Smooth muscle cell (in vitro differentiated cells): ENCODE data around the gene TMEM233. TPM values are rescaled to one million over a fixed set of nuclear protein-coding genes. Genes with fewer than 3 reads are reported as not detected.
A peak's percentile ranks its signal among the peaks of the same experiment; 100 is the strongest.

Source experiments
- DNase-seq: peaks from one replicate; lab custom pipeline; 2025; ENCODE audit not compliant: unreplicated experiment; lab: John Stamatoyannopoulos, UW
- H2AFZ ChIP-seq: fragments of 200-600 bp; sonication (generic); 2 replicates; pipeline ENCODE4 v1.6.0; 2016; ENCODE audit warnings: antibody characterized with exemption, low read depth, mild to moderate bottlenecking
- H3F3A ChIP-seq: fragments of 200-600 bp; sonication (generic); 2 replicates; pipeline ENCODE4 v1.6.0; 2017; ENCODE audit warnings: antibody characterized with exemption, low read depth
- H3K27ac ChIP-seq: fragments of 200-600 bp; sonication (generic); 2 replicates; pipeline ENCODE4 v1.5.1; 2016; ENCODE audit warnings: low read depth, mild to moderate bottlenecking
- H3K27me3 ChIP-seq: fragments of 200-600 bp; sonication (generic); 2 replicates; pipeline ENCODE4 v1.6.1; 2016; ENCODE audit warnings: low read depth, mild to moderate bottlenecking
- H3K36me3 ChIP-seq: fragments of 200-600 bp; sonication (generic); 2 replicates; pipeline ENCODE4 v1.5.1; 2016; ENCODE audit warnings: low read depth
- H3K4me1 ChIP-seq: fragments of 200-600 bp; sonication (generic); 2 replicates; pipeline ENCODE4 v1.5.1; 2016; ENCODE audit warnings: low read depth
- H3K4me2 ChIP-seq: fragments of 200-600 bp; sonication (generic); 2 replicates; pipeline ENCODE4 v1.6.0; 2016; ENCODE audit warnings: mild to moderate bottlenecking
- H3K4me3 ChIP-seq: fragments of 200-600 bp; sonication (generic); 2 replicates; pipeline ENCODE4 v1.5.1; 2016; ENCODE audit warnings: mild to moderate bottlenecking
- H3K79me2 ChIP-seq: fragments of 200-600 bp; sonication (generic); 2 replicates; pipeline ENCODE4 v1.6.0; 2016; ENCODE audit warnings: low read depth, mild to moderate bottlenecking
- H3K9ac ChIP-seq: fragments of 200-600 bp; sonication (generic); 2 replicates; pipeline ENCODE4 v1.6.0; 2016; ENCODE audit warnings: low read depth
- H3K9me3 ChIP-seq: fragments of 200-600 bp; sonication (generic); replicated peaks from 2 replicates; pipeline ENCODE4 v1.5.1; 2016; ENCODE audit warnings: low read depth
- H4K20me1 ChIP-seq: fragments of 200-600 bp; sonication (generic); 2 replicates; pipeline ENCODE4 v1.6.0; 2016; ENCODE audit warnings: low read depth
- WGBS: methylation state at CpG from one replicate; pipeline ENCODE4 v1.1.7; 2016; ENCODE audit warnings: low lambda C conversion rate; 5-methylcytosine and 5-hydroxymethylcytosine counted together
- polyA plus RNA-seq: library from polyadenylated mRNA; unstranded; fragments of >200 nt; fragmentation: Nextera tagmentation; extraction: Ambion mirVana; gene quantifications from 2 replicates; pipeline ENCODE4 v1.2.1, GENCODE V29; 2016
- total RNA-seq: library from RNA; depleted of rRNA; stranded (reverse); fragments of >200 nt; gene quantifications from 2 replicates; pipeline ENCODE4 v1.2.3, GENCODE V29; 2014
- TF ChIP-seq, protein P1 (sequence below): fragments of 200-600 bp; sonication (generic); IDR thresholded peaks from 2 replicates; pipeline ENCODE4 v1.5.1; 2017; ENCODE audit warnings: borderline replicate concordance, mild to moderate bottlenecking, antibody characterized with exemption; ENCODE audit not compliant: insufficient read depth, poor library complexity, severe bottlenecking

Gene TMEM233
- total and polyA plus RNA-seq, 2 experiments from 2014 or later, result not detected

DNA sequence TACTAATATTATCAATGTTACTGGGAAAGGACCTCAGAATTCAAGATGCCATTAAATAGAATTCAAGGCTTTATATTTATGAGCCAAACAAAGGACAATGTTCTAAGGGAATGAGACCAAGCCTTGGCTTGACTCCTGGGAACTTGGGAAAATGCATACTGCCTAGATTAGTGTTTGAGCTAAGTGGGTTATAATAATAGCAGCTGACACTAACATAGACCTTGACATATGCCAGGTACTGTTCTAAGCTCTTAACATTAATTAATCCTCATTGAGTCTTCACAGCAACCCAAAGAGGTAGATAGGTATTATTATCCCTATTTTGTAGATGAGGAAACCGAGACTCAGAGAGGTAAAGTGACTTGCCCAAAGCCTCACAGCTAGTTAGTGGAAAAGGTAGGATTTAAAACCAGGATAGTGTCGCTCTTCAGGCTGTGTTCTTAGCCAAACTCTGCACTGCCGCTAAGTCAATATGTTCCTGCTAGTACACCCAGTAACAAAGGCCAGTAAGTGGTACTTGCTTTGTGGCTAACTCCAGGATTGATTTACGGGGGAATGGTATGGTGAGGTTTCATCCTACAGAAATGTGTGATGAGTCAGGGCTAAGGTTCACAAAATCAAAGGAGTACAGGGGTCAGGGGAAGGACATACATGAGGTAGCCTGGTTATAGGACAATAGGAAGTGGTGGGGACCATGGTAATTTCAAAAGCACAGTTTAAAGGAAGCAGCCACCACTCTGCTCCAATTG lies 38.5 kb downstream of the TMEM233 start:
- H3F3A ChIP-seq, result no peaks in the 10 kb centered on the region
- H3K27me3 ChIP-seq, result peaks cover 10% of the 10 kb centered on the region
- H3K9me3 ChIP-seq, result no peaks in the 10 kb centered on the region
- no peak overlapping the region for H2AFZ ChIP-seq
- no peak overlapping the region for H3K27ac ChIP-seq
- H3K4me1 ChIP-seq, result no peaks in the 10 kb centered on the region
- H3K4me2 ChIP-seq, result no peak overlapping the region
- no peak overlapping the region for H3K4me3 ChIP-seq
- 78% methylated on average over 4 of the region's 4 CpGs for WGBS
- TF ChIP-seq, protein P1, sequence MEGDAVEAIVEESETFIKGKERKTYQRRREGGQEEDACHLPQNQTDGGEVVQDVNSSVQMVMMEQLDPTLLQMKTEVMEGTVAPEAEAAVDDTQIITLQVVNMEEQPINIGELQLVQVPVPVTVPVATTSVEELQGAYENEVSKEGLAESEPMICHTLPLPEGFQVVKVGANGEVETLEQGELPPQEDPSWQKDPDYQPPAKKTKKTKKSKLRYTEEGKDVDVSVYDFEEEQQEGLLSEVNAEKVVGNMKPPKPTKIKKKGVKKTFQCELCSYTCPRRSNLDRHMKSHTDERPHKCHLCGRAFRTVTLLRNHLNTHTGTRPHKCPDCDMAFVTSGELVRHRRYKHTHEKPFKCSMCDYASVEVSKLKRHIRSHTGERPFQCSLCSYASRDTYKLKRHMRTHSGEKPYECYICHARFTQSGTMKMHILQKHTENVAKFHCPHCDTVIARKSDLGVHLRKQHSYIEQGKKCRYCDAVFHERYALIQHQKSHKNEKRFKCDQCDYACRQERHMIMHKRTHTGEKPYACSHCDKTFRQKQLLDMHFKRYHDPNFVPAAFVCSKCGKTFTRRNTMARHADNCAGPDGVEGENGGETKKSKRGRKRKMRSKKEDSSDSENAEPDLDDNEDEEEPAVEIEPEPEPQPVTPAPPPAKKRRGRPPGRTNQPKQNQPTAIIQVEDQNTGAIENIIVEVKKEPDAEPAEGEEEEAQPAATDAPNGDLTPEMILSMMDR, result no peak
- H3K9ac ChIP-seq, result no peak overlapping the region
- H4K20me1 ChIP-seq, result no peaks in the 10 kb centered on the region
- H3K79me2 ChIP-seq, result no peaks in the 10 kb centered on the region
- no peaks in the 10 kb centered on the region for H3K36me3 ChIP-seq
- no peak for DNase-seq

DNA sequence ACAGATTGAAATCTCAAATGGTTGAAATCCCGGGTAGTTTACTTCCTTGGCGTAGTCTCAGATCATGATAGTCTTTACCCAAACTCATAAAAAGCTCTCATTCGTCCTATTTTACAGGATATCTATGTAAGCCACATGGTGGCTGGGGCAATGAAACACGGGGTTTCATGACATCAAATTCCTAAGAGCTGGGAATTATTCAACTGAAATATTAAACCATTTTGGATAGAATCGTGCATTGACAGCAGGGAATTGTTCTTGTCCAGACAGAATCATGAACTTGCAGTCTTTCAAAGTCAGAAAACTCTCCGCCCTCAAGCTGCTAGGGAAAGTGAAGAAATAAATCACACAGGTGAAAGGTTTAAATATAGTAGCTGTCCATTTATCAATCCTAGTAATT lies 41.2 kb downstream of the TMEM233 start:
- Histone ChIP-seq H3K9ac (no peak overlapping the region), H3K27me3 (peaks cover 10% of the 10 kb centered on the region), H2AFZ (no peak overlapping the region), H3K4me2 (no peak overlapping the region), H4K20me1 (no peaks in the 10 kb centered on the region), H3K4me1 (no peaks in the 10 kb centered on the region), H3K4me3 (no peak overlapping the region), H3K79me2 (no peaks in the 10 kb centered on the region), H3K9me3 (no peaks in the 10 kb centered on the region), H3K36me3 (no peaks in the 10 kb centered on the region), H3K27ac (no peak overlapping the region), H3F3A (no peaks in the 10 kb centered on the region)
- 75% methylated on average over 6 of the region's 6 CpGs for WGBS
- TF ChIP-seq, protein P1, result no peak
- DNase-seq, result no peak

DNA sequence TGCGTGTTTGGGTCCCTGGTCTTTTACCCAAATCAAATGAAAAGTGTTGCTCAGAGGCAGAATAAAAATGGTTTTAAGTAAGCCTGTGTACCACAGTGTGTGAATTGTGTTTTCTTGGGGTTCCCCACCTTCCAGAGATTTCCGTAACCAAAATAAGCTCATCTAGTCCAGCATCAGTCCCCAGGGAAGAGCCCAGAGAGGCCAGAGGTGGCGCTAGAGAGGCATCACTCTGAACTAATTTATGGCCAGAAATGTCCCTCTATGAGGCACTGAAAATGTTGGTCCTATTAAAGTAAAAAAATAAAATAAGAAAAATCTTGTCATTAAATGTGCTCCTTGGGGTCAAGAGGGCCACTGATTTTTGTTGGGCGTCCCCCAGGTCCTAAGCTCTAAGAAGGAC lies 49.4 kb downstream of the TMEM233 start:
- H3K4me2 ChIP-seq, result no peak overlapping the region
- 60% methylated on average over 4 of the region's 4 CpGs for WGBS
- H3K4me1 ChIP-seq, result no peaks in the 10 kb centered on the region
- no peaks in the 10 kb centered on the region for H3K36me3 ChIP-seq
- DNase-seq, result no peak
- no peaks in the 10 kb centered on the region for H4K20me1 ChIP-seq
- no peaks in the 10 kb centered on the region for H3K9me3 ChIP-seq
- no peaks in the 10 kb centered on the region for H3K79me2 ChIP-seq
- no peak overlapping the region for H2AFZ ChIP-seq
- no peak overlapping the region for H3K4me3 ChIP-seq
- TF ChIP-seq, protein P1, result peak; percentile 22
- no peaks in the 10 kb centered on the region for H3F3A ChIP-seq
- H3K27me3 ChIP-seq, result no peaks in the 10 kb centered on the region
- H3K27ac ChIP-seq, result no peak overlapping the region
- H3K9ac ChIP-seq, result no peak overlapping the region

DNA sequence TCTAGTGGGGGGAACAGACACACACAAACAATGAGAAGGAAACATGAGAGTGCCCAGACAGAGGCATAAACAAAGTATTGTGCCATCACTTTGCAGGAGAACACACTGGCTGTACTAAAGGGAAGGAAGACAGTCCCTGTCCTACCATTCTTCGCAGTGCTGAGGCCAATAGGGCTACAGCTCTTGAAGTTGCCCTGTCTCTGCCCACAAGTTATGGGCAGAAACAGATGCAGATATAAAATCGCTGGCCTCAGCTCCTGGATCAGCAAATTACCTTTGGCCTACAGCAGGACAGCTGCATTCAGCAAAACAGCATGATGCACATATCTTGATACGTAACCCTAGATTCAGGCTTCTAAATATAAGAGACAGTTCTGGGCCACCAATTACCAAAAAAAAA lies 51.4 kb downstream of the TMEM233 start:
- Histone ChIP-seq H2AFZ (no peak overlapping the region), H3K9ac (no peak overlapping the region), H3K36me3 (no peaks in the 10 kb centered on the region), H3K27ac (no peak overlapping the region), H3K9me3 (no peaks in the 10 kb centered on the region), H3K4me2 (no peak overlapping the region), H3K27me3 (no peaks in the 10 kb centered on the region), H4K20me1 (no peaks in the 10 kb centered on the region), H3K4me3 (no peak overlapping the region), H3K4me1 (no peaks in the 10 kb centered on the region), H3K79me2 (no peaks in the 10 kb centered on the region), H3F3A (no peaks in the 10 kb centered on the region)
- TF ChIP-seq, protein P1, result no peak
- 88% methylated on average over 3 of the region's 3 CpGs for WGBS
- no peak for DNase-seq
